GM21515 (cell line): ENCODE results near the gene TTC38.

ENCODE experiments used
- ATAC-seq: cut with Tn5 transposase; IDR thresholded peaks from one replicate; pipeline ENCODE4 v1.9.1; 2021; ENCODE audit not compliant: unreplicated experiment

Gene TTC38

DNA sequence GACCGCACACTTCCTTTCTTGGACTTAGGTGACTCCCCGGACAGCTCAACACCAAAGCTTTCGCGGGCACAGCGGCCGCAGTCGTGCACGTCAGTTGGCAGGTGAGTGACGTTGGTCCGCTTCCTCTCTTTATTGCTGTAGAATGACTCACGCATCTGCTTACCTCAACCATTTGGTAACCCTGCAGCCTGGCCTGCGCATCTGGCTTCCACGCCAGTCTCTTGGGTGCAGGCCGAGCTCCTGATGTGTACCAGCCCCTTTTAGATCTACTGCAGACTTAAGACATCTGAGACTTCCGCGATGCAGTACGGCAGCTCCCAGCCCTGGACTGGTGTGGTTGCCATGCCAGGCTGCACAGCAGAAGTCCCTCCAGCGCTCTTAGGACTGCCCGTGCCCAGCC, 55.4 kb downstream of the TTC38 start:
- ATAC-seq, result no peak

DNA sequence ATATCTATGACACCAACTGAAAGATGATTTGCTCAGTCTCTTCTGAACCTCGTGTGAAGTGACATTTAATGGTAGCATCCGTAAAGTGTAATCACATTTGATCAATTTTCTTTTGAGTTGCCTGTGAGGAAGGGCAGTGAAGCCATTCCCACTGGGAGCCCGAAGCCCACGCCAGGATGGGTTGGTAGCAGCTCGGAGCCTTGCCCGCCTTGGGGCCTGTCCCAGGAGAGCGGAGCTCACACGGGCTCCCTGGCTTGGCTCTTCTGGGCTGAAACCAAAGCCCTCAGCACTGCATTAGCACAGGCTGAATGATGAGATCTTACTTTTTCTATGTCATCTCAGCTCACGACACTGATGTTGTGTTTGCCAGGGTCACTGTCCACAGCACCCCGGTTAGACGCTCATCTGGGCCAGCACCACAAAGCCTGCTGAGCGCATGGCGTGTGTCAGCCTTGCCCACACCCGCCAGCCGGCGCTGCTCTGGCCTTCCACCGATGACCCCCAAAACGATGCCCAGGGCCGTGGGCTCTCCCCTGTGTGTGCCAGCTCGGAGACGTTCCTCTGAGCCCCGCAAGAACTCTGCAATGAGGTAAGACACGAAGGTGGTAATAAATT, 58.4 kb downstream of the TTC38 start:
- ATAC-seq, result no peak

DNA sequence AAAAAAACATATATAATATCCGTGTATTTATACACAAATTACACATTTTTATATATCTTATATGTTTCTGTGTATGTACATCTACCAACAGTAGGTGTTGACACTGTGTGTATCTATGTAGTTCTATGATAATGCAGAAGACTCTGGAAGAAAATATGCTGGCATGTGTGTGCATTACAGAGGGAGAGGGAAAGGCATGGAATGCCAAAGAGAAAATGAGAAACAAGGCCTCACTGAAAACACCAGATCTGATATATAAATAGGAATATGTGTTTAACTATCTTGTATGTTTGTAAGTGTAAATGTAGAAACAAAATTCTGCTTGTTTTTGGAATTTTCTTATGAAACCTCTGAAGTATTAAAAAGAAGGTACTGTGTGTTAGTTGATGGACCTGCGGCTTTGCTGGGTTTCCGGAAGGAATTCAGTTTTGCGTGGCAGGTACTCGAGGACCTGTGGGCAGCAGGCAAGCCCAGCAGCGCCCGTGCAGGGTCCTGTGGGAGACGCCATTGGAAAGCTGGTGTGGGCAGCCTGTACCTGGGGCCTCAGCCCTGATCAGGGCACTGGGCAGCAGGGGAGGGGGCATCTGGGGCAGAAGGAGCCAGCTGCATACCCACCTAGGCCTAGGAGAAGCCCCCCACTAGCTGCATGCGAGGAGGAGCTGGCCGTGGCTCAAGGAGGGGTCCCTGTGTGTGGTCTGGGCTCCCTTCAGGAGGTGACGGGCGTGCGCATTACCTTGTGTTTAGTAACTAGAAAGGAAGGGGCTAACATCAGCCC, 60.1 kb downstream of the TTC38 start:
- ATAC-seq, result no peak

DNA sequence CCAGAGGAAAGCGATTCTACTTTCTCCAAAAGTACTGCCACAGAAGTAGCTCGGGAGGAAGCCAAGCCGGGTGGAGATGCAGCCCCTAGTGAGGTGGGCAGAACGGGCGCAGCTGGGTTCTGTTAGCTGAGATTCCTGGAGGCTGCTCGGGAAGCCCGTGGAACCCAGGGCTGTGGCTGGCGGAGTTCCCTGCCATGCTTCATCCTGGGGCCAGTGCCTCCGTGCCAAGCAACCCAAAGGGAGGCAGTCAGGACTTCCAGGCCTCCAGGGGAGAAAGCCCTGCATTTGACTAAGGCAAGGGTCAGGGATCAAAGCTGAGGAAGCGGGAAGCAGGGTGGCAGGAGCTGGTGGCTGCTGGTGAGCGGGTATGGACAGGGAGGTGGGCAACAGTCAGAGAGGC, 61.0 kb downstream of the TTC38 start:
- ATAC-seq, result no peak

- no peak for ATAC-seq
These were observed 61.8 kb downstream of the TTC38 start for GRCh38 chr22:46329616-46330015.

DNA sequence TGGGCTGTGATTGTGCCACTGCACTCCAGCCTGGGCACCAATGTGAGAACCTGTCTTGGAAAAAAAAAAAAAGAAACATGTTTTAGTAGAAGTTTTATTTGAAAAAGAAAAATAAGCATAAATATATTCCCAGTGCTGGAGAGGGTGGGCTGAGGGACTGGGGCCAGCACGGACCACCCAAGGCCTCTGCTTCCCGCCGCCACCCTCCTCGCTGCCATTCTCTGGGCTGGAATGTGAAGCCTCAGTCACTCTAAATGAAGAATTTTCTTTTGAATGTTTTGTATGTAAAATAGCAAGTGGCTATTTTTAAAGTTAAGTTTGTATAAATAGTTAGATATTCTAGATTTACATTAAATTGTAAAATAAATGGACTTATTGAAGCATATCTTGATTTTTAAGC, 62.6 kb downstream of the TTC38 start:
- ATAC-seq, result no peak

DNA sequence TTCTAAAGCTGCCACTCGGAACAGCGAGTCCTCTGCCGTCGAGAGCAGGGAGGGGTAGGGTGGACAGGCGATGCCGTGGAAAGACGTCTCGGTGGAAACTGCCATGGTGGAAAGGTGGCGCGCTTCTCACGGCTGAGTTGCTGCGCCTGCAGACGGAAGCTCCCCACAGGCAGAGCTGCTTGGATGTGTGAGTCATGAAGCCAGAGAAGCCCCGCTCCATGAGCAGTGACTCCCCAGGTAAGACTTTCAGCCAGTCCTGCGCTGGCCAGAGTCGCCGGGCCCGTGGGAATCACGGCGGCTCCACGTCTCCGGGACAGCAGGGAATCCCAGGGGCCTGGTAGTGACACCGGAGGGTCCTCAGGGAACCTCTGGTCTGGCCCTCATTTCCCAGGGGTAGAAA, 63.7 kb downstream of the TTC38 start:
- no peak for ATAC-seq

DNA sequence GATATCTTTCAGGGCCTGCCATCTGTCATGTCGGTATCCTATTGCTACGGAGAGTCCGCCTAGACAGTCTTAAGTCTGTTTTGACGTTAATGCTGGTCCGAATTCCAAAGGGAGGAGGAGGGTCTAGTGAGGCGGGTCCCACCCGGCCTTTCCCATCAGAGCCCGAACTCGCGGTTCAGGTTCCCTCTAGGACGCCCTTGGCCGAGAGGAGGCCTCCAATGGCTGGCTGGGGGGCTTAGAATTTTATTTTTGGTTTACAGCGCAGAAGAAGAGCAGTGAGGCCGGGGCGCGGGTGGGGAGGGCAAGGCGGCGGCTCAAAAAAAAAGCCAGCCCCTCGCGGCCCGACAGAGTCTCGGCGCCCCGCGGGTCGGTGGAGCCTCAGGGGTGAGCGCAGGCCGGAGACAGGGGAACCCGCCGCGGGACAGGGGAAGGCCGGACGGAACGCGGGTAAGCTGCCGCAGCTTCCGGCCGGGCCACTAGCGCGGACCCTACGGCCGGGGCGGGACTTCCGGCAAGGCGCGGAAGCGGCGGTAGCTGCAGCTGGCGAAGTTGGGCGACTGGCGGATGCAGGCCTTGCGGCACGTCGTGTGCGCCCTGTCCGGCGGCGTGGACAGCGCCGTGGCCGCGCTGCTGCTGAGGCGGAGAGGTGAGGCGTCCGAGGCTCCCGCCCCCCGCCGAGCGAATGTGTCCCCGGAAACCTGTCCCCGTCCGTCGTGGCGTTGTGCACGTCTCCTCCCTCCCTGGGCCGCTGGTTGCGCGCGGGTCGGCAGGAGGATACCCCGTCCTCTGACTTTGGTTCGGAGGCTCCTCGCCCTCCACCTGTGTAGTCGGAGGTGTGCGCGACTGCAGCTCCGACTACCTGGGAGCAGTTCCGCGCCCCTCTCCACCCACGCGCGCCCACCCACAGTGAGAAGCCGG, 67.7 kb downstream of the TTC38 start, which contains the start of gene TRMU:
TRMU (plus strand) TSS at position 514 of the 918 bp plus-strand sequence; CDS start at position 565, 51 bp downstream.
- peak; percentile 78 for ATAC-seq

- no peak for ATAC-seq
These were observed 68.6 kb downstream of the TTC38 start for GRCh38 chr22:46336119-46337078.

DNA sequence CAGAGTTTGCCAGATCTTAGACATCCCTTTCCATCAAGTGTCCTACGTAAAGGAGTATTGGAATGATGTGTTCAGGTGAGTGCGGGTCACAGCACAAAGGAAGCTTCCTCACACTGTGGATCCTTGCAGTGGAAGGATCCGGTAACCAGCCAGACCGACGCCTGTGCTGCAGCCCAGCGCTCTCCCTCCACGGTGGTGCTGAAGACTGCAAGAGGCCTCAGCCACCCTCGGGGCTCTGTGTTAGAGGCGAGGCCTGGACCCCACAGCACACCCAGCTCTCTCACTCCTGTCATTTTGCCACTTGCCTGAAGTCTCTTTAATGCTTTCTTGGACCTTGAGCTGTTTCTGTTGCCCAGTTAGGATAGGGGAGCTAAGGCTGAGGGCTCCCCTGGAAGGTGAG, 70.1 kb downstream of the TTC38 start:
- no peak for ATAC-seq

- ATAC-seq, result no peak
These were observed 70.8 kb downstream of the TTC38 start for GRCh38 chr22:46338636-46339035.

GRCh38 chr22:46339956-46340355, 72.1 kb downstream of the TTC38 start:
- ATAC-seq, result no peak

- no peak for ATAC-seq
These were observed 72.9 kb downstream of the TTC38 start for GRCh38 chr22:46340676-46341075.
